Measurements from ENCODE around the gene ABCB10. TPM values are rescaled to one million over a fixed set of nuclear protein-coding genes. Genes with fewer than 3 reads are reported as not detected.

The ABCB10 gene
- total and polyA plus RNA-seq, 2 donors (not counting 1 experiment from before 2014, with no cell fraction given), result 11.3 to 14.9 TPM

GRCh38 chr1:229474509-229474908 is 84.0 kb downstream of the ABCB10 start:
- H3K36me3 ChIP-seq (ENCODE audit: control insufficient read depth, insufficient read depth, low read length), result no peaks in the 10 kb centered on the region
- H3K4me3 ChIP-seq (replicated peaks in 1 of 4; ENCODE audit: control extremely low read depth in 1 of 4, insufficient read depth in 1 of 4, low read depth in 3 of 4, low read length in 4 of 4), result no peak overlapping the region
- TF ChIP-seq EZH2 (IDR thresholded peaks at IDR 0.05; ENCODE audit: low read length, missing control alignments), result no peak
- no peak for TF ChIP-seq CTCF (conservative IDR thresholded peaks at IDR 0.05 in 1 of 2, IDR thresholded peaks at IDR 0.05 in 1 of 2; ENCODE audit: low read depth in 1 of 2, low read length in 2 of 2)
- no peaks in the 10 kb centered on the region for H3K79me2 ChIP-seq (ENCODE audit: control insufficient read depth, insufficient read depth, low read length)
- no peak overlapping the region for H2AFZ ChIP-seq (ENCODE audit: low read length)
- no peaks in the 10 kb centered on the region for H4K20me1 ChIP-seq (ENCODE audit: control insufficient read depth, extremely low read depth, insufficient read depth, low read length)
- H3K27ac ChIP-seq (ENCODE audit: insufficient read depth, low read length), result no peak overlapping the region
- DNase-seq (ENCODE audit: low read depth in 2 of 2), result no peak
- no peaks in the 10 kb centered on the region for H3K4me1 ChIP-seq (ENCODE audit: control insufficient read depth, extremely low read depth, insufficient read depth, low read length)
- H3K9me3 ChIP-seq (ENCODE audit: control insufficient read depth, insufficient read depth, low read depth, low read length), result no peaks in the 10 kb centered on the region
- no peak overlapping the region for H3K9ac ChIP-seq (ENCODE audit: insufficient read depth, low read length)
- H3K4me2 ChIP-seq (ENCODE audit: extremely low read depth, insufficient read depth, low read length), result no peak overlapping the region
- no peaks in the 10 kb centered on the region for H3K27me3 ChIP-seq (ENCODE audit: control insufficient read depth, insufficient read depth, low read length)

GRCh38 chr1:229471175-229471574 is 87.3 kb downstream of the ABCB10 start:
- Histone ChIP-seq H3K4me3 (replicated peaks in 1 of 4; ENCODE audit: control extremely low read depth in 1 of 4, insufficient read depth in 1 of 4, low read depth in 3 of 4, low read length in 4 of 4) (no peak overlapping the region), H3K9ac (ENCODE audit: insufficient read depth, low read length) (no peak overlapping the region), H3K36me3 (ENCODE audit: control insufficient read depth, insufficient read depth, low read length) (peaks cover 4% of the 10 kb centered on the region), H3K27ac (ENCODE audit: insufficient read depth, low read length) (no peak overlapping the region), H3K79me2 (ENCODE audit: control insufficient read depth, insufficient read depth, low read length) (no peaks in the 10 kb centered on the region), H3K9me3 (ENCODE audit: control insufficient read depth, insufficient read depth, low read depth, low read length) (no peaks in the 10 kb centered on the region), H2AFZ (ENCODE audit: low read length) (no peak overlapping the region), H3K27me3 (ENCODE audit: control insufficient read depth, insufficient read depth, low read length) (no peaks in the 10 kb centered on the region), H3K4me2 (ENCODE audit: extremely low read depth, insufficient read depth, low read length) (no peak overlapping the region), H4K20me1 (ENCODE audit: control insufficient read depth, extremely low read depth, insufficient read depth, low read length) (no peaks in the 10 kb centered on the region), H3K4me1 (ENCODE audit: control insufficient read depth, extremely low read depth, insufficient read depth, low read length) (no peaks in the 10 kb centered on the region)
- TF ChIP-seq EZH2 (IDR thresholded peaks at IDR 0.05; ENCODE audit: low read length, missing control alignments) (no peak), CTCF (conservative IDR thresholded peaks at IDR 0.05 in 1 of 2, IDR thresholded peaks at IDR 0.05 in 1 of 2; ENCODE audit: low read depth in 1 of 2, low read length in 2 of 2) (no peak)
- no peak for DNase-seq (ENCODE audit: low read depth in 2 of 2)

GRCh38 chr1:229470406-229471043 is 88.0 kb downstream of the ABCB10 start:
- H3K4me1 ChIP-seq (ENCODE audit: control insufficient read depth, extremely low read depth, insufficient read depth, low read length), result no peaks in the 10 kb centered on the region
- TF ChIP-seq EZH2 (IDR thresholded peaks at IDR 0.05; ENCODE audit: low read length, missing control alignments), result no peak
- no peak overlapping the region for H3K9ac ChIP-seq (ENCODE audit: insufficient read depth, low read length)
- no peak for DNase-seq (ENCODE audit: low read depth in 2 of 2)
- H4K20me1 ChIP-seq (ENCODE audit: control insufficient read depth, extremely low read depth, insufficient read depth, low read length), result no peaks in the 10 kb centered on the region
- peaks cover 4% of the 10 kb centered on the region for H3K36me3 ChIP-seq (ENCODE audit: control insufficient read depth, insufficient read depth, low read length)
- H3K9me3 ChIP-seq (ENCODE audit: control insufficient read depth, insufficient read depth, low read depth, low read length), result no peaks in the 10 kb centered on the region
- no peak overlapping the region for H3K4me2 ChIP-seq (ENCODE audit: extremely low read depth, insufficient read depth, low read length)
- no peak overlapping the region for H3K27ac ChIP-seq (ENCODE audit: insufficient read depth, low read length)
- no peak overlapping the region for H2AFZ ChIP-seq (ENCODE audit: low read length)
- H3K4me3 ChIP-seq (replicated peaks in 1 of 4; ENCODE audit: control extremely low read depth in 1 of 4, insufficient read depth in 1 of 4, low read depth in 3 of 4, low read length in 4 of 4), result no peak overlapping the region
- H3K79me2 ChIP-seq (ENCODE audit: control insufficient read depth, insufficient read depth, low read length), result no peaks in the 10 kb centered on the region
- H3K27me3 ChIP-seq (ENCODE audit: control insufficient read depth, insufficient read depth, low read length), result no peaks in the 10 kb centered on the region

Measured in fibroblast of lung (primary cell).